Mucosa of descending colon (tissue), 3 donors: ENCODE data around the gene UPP2. TPM values are rescaled to one million over a fixed set of nuclear protein-coding genes. Genes with fewer than 3 reads are reported as not detected.

Experiments
- ATAC-seq: fragments of 200-7000 bp; cut with Tn5 transposase; one replicate; pipeline ENCODE4 v1.9.1; 2020; ENCODE audit warnings: mild to moderate bottlenecking, moderate library complexity
- DNase-seq, 3 donors: peaks; one replicate each; pipeline ENCODE4 v3.0.0-alpha.2; 2020
- H3K36me3 ChIP-seq: fragments of 200-600 bp; one replicate; pipeline ENCODE4 v1.8.0; 2021; ENCODE audit warnings: low read depth, mild to moderate bottlenecking
- H3K4me1 ChIP-seq: fragments of 200-600 bp; one replicate; pipeline ENCODE4 v1.8.0; 2021; ENCODE audit warnings: low read depth, mild to moderate bottlenecking
- H3K4me3 ChIP-seq: fragments of 200-600 bp; one replicate; pipeline ENCODE4 v1.8.0; 2021; ENCODE audit warnings: mild to moderate bottlenecking
- H3K9me3 ChIP-seq: fragments of 200-600 bp; one replicate; pipeline ENCODE4 v1.8.0; 2021; ENCODE audit warnings: mild to moderate bottlenecking
- CTCF ChIP-seq: fragments of 200-600 bp; IDR thresholded peaks from one replicate; pipeline ENCODE4 v1.8.0; 2022; ENCODE audit warnings: antibody characterized with exemption, mild to moderate bottlenecking
- intact Hi-C, 2 donors: fragments of 100-400 bp; cut with DNase I in 1 of 2; cut with micrococcal nuclease in 1 of 2; formaldehyde crosslinking; loops; one replicate each; pipeline versions ENCODE4 v1.11.0 to v1.11.1; 2022; cut with DNase I, micrococcal nuclease
- total RNA-seq, 3 donors: library from RNA; stranded (reverse); fragmentation: NEBNext Ultra II Directional in 2 of 3; extraction: Animal tissue kit (Norgen Biotek cat#: 25700) in 2 of 3; gene quantifications; one replicate each; pipeline versions ENCODE4 v1.2.1 to v1.2.4, GENCODE V29; 2021 to 2023
- donor health status: DM: no; HTN: no; CAD: no; lungs with moderate emphysema.
- donor health status: DM: no; HTN: no; CAD: no.
- donor health status: DM: no; HTN: yes; CAD: no.

The UPP2 gene
- total RNA-seq, 3 donors from 2014 or later = not detected

GRCh38 chr2:158120664-158121641 lies 19.3 kb downstream of the UPP2 start:
- no peak overlapping the region for H3K4me3 ChIP-seq
- intact Hi-C loops = no loop called here
- H3K36me3 ChIP-seq = no peaks in the 10 kb centered on the region
- no peak for TF ChIP-seq CTCF
- DNase-seq (no peak), ATAC-seq (peak; percentile 42)
- H3K4me1 ChIP-seq = peaks cover 17% of the 10 kb centered on the region
- no peaks in the 10 kb centered on the region for H3K9me3 ChIP-seq

GRCh38 chr2:158124896-158125295 lies 23.2 kb downstream of the UPP2 start:
- ATAC-seq (peak; percentile 68), DNase-seq (peak in 1 of 3 donors; percentile 63)
- H3K4me1 ChIP-seq = peaks cover 23% of the 10 kb centered on the region
- no peak overlapping the region for H3K4me3 ChIP-seq
- intact Hi-C loops = no loop called here
- H3K9me3 ChIP-seq = no peaks in the 10 kb centered on the region
- no peak for TF ChIP-seq CTCF
- no peaks in the 10 kb centered on the region for H3K36me3 ChIP-seq

GRCh38 chr2:158125756-158126498 lies 24.3 kb downstream of the UPP2 start:
- H3K4me3 ChIP-seq = no peak overlapping the region
- H3K36me3 ChIP-seq = no peaks in the 10 kb centered on the region
- H3K9me3 ChIP-seq = no peaks in the 10 kb centered on the region
- TF ChIP-seq CTCF = no peak
- ATAC-seq (no peak), DNase-seq (no peak)
- peaks cover 23% of the 10 kb centered on the region for H3K4me1 ChIP-seq
- intact Hi-C loops = no loop called here

GRCh38 chr2:158127380-158127804 lies 25.7 kb downstream of the UPP2 start:
- intact Hi-C loops = no loop called here
- no peak for DNase-seq
- no peak overlapping the region for H3K4me3 ChIP-seq
- H3K4me1 ChIP-seq = peaks cover 28% of the 10 kb centered on the region
- no peak for TF ChIP-seq CTCF
- peak; percentile 3 for ATAC-seq
- H3K9me3 ChIP-seq = no peaks in the 10 kb centered on the region
- H3K36me3 ChIP-seq = no peaks in the 10 kb centered on the region

GRCh38 chr2:158128168-158128973 lies 26.7 kb downstream of the UPP2 start:
- no peaks in the 10 kb centered on the region for H3K36me3 ChIP-seq
- H3K4me3 ChIP-seq = no peak overlapping the region
- peaks cover 30% of the 10 kb centered on the region for H3K4me1 ChIP-seq
- peak; percentile 79 for ATAC-seq
- DNase-seq = peak; percentile 78 to 88 (median 81)
- H3K9me3 ChIP-seq = no peaks in the 10 kb centered on the region
- intact Hi-C loops = no loop called here
- no peak for TF ChIP-seq CTCF
